Right atrium auricular region (tissue), 2 donors: Measurements from ENCODE around the gene TOGARAM1. TPM values are rescaled to one million over a fixed set of nuclear protein-coding genes. Genes with fewer than 3 reads are reported as not detected.

Experiments
- DNase-seq: peaks from one replicate; pipeline ENCODE4 v3.0.0-alpha.2; 2019; ENCODE audit warnings: low spot score
- H3K27ac ChIP-seq, 2 donors: fragments of 200-600 bp; sonication (generic); 1 replicate in 1 of 2; 2 replicates in 1 of 2; pipeline ENCODE4 v1.5.1; 2016 to 2019
- H3K27me3 ChIP-seq, 2 donors: fragments of 200-600 bp; sonication (generic); one replicate each; pipeline versions ENCODE4 v1.5.1 to v1.6.0; 2017 to 2019
- H3K36me3 ChIP-seq: fragments of 200-600 bp; sonication (generic); one replicate; pipeline ENCODE4 v1.5.1; 2016
- H3K4me1 ChIP-seq, 2 donors: fragments of 200-600 bp; sonication (generic); one replicate each; pipeline versions ENCODE4 v1.5.1 to v1.6.0; 2017 to 2019
- H3K4me3 ChIP-seq, 2 donors: fragments of 200-600 bp; sonication (generic); 1 replicate in 1 of 2; 2 replicates in 1 of 2; pipeline ENCODE4 v1.5.1; 2017 to 2019; ENCODE audit warnings: mild to moderate bottlenecking in 1 of 2, moderate library complexity in 1 of 2
- H3K9me3 ChIP-seq, 2 donors: fragments of 200-600 bp; sonication (generic); one replicate each; pipeline ENCODE4 v1.5.1; 2019
- total RNA-seq, 2 donors: library from RNA; depleted of rRNA; stranded (reverse); fragments of >200 nt; gene quantifications; one replicate each; pipeline ENCODE4 v1.1.0, GENCODE V29; 2016
- TF ChIP-seq, protein P1 (sequence below), 2 donors: fragments of 200-600 bp; sonication (generic); IDR thresholded peaks; one replicate each; pipeline ENCODE4 v1.5.1; 2019; ENCODE audit warnings: antibody characterized with exemption in 2 of 2

TOGARAM1 gene
- total RNA-seq, 2 donors from 2014 or later: 15.1 to 24.7 TPM

DNA sequence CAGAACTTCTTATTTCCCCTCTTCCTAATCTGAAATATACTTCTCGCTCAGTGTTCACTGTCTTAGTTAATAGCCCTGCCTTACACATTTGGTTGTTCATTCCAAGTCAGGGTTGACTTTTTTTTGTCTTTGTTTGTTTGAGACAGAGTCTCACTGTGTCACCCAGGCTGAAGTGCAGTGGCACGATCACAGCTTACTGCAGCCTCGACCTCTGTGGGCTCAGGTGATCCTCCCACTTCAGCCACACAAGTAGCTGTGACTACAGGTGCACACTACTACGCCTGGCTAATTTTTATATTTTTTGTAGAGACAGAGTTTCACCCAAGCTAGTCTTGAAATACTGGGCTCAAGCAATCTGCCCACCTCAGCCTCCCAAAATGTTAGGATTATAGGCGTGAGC, 79.7 kb downstream of the TOGARAM1 start:
- peaks cover 40% of the 10 kb centered on the region for H3K36me3 ChIP-seq
- TF ChIP-seq, protein P1, sequence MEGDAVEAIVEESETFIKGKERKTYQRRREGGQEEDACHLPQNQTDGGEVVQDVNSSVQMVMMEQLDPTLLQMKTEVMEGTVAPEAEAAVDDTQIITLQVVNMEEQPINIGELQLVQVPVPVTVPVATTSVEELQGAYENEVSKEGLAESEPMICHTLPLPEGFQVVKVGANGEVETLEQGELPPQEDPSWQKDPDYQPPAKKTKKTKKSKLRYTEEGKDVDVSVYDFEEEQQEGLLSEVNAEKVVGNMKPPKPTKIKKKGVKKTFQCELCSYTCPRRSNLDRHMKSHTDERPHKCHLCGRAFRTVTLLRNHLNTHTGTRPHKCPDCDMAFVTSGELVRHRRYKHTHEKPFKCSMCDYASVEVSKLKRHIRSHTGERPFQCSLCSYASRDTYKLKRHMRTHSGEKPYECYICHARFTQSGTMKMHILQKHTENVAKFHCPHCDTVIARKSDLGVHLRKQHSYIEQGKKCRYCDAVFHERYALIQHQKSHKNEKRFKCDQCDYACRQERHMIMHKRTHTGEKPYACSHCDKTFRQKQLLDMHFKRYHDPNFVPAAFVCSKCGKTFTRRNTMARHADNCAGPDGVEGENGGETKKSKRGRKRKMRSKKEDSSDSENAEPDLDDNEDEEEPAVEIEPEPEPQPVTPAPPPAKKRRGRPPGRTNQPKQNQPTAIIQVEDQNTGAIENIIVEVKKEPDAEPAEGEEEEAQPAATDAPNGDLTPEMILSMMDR (IDR thresholded peaks at IDR 0.05): no peak
- no peaks in the 10 kb centered on the region for H3K9me3 ChIP-seq
- H3K4me1 ChIP-seq: no peaks in the 10 kb centered on the region
- no peak for DNase-seq
- no peak overlapping the region for H3K4me3 ChIP-seq
- no peak overlapping the region for H3K27ac ChIP-seq
- H3K27me3 ChIP-seq: no peaks in the 10 kb centered on the region

DNA sequence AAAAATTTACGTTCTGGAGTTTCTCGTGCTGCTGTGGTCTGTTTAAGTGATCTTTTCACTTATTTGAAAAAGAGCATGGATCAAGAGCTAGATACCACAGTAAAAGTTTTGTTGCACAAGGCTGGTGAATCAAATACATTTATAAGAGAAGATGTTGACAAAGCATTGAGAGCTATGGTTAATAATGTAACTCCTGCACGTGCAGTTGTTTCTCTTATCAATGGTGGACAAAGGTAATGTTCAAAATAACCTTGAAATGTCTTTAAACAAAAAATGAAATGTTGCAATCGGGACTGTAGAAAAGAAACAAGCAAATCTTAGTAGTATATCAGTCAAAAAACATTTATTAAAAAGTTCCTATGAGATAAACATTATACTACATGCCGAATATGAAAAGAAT, 82.6 kb downstream of the TOGARAM1 start:
- H3K9me3 ChIP-seq: no peaks in the 10 kb centered on the region
- H3K4me3 ChIP-seq: no peak overlapping the region
- no peaks in the 10 kb centered on the region for H3K4me1 ChIP-seq
- H3K36me3 ChIP-seq: peaks cover 36% of the 10 kb centered on the region
- TF ChIP-seq, protein P1 (IDR thresholded peaks at IDR 0.05): no peak
- H3K27me3 ChIP-seq: no peaks in the 10 kb centered on the region
- no peak overlapping the region for H3K27ac ChIP-seq
- no peak for DNase-seq

DNA sequence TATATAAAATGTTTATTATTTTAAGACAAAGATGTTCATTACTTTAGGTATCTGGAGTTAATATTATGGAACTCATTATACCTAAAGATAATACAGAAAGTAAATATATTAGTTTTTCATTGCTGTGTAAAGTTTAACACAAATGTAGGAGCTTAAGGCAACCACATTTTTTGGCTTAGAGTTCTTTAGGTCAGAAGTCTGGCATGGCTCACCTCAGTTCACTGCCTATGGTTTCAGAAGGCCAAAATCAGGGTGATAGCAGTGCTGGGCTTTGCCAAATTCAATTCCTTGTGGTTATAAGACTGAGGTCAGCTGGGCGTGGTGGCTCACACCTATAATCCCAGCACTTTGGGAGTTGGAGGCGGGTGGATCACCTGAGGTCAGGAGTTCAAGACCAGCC, 86.4 kb downstream of the TOGARAM1 start:
- Histone ChIP-seq H3K9me3 (no peaks in the 10 kb centered on the region), H3K4me1 (no peaks in the 10 kb centered on the region), H3K36me3 (peaks cover 39% of the 10 kb centered on the region), H3K27ac (no peak overlapping the region), H3K4me3 (no peak overlapping the region), H3K27me3 (no peaks in the 10 kb centered on the region)
- DNase-seq: no peak
- TF ChIP-seq, protein P1 (IDR thresholded peaks at IDR 0.05): no peak

DNA sequence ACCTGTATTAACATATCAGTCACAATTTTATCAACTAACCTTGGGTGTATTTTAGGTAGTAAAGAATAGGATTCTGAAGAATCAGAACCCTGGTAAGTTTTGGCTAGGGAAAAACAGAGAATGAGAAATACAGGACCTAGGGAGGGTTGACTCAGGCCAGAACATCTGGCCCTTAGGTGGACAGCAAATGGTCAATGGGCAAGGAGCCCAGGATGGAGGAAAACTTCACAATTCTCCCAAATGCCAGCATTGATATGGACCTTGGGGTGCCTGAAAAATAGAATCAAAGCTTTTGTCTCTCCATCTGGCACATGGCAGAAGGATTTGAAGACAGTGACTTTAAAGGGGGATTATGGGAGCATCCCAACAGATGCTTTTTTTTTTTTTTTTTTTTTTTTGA, 89.2 kb downstream of the TOGARAM1 start:
- no peak for DNase-seq
- Histone ChIP-seq H3K4me3 (no peak overlapping the region), H3K36me3 (peaks cover 46% of the 10 kb centered on the region), H3K27ac (no peak overlapping the region), H3K9me3 (no peaks in the 10 kb centered on the region), H3K27me3 (no peaks in the 10 kb centered on the region), H3K4me1 (no peaks in the 10 kb centered on the region)
- TF ChIP-seq, protein P1 (IDR thresholded peaks at IDR 0.05): no peak

DNA sequence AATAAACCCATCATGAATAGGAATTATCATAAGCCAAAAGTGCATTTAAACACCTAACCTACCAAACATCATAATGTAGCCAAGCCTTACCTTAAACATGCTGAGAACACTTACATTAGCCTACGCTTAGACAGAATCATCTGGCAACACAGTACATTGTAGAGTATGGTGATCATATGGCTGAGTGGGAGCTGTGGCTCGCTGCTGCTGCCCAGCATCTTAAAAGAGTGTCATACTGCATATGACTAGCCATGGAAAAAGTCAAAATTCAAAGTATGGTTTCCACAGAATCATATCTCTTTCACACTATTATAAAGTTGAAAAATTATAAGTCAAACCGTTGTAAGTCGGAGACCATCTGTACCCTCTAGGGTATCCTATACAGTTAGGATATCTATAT, 89.9 kb downstream of the TOGARAM1 start:
- Histone ChIP-seq H3K36me3 (peaks cover 39% of the 10 kb centered on the region), H3K4me1 (no peaks in the 10 kb centered on the region)
- TF ChIP-seq, protein P1 (IDR thresholded peaks at IDR 0.05): no peak

DNA sequence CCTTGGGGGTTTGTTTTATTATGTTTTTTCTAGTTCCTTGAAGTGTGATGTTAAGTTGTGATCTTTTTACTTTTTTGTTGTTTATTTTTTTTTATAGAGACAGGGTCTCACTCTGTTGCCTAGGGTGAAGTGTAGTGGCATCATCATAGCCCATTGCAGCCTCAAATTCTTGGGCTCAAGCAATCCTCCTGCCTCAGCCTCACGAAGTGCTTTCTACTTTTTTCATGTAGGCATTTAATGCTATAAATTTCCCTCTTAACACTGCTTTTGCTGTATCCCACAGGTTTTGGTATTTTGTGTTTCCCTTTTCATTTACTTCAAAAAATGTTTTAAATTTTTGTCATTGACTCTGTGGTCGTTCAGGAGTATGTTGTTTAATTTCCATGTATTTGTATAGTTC, 95.4 kb downstream of the TOGARAM1 start:
- Histone ChIP-seq H3K4me1 (no peaks in the 10 kb centered on the region), H3K9me3 (peaks cover 0 to 7% of the 10 kb centered on the region in 2 donors), H3K27ac (no peak overlapping the region), H3K4me3 (no peak overlapping the region), H3K27me3 (no peaks in the 10 kb centered on the region), H3K36me3 (peaks cover 25% of the 10 kb centered on the region)
- no peak for DNase-seq
- TF ChIP-seq, protein P1 (IDR thresholded peaks at IDR 0.05): no peak

More for the DNA sequence above, 89.9 kb downstream of the TOGARAM1 start:
- Histone ChIP-seq H3K9me3 (peaks cover 0 to 5% of the 10 kb centered on the region in 2 donors), H3K27ac (no peak overlapping the region), H3K4me3 (no peak overlapping the region), H3K27me3 (no peaks in the 10 kb centered on the region)
- no peak for DNase-seq
